Large intestine (tissue), 3 donors: Measurements from ENCODE around the gene SMCO3. TPM values are rescaled to one million over a fixed set of nuclear protein-coding genes. Genes with fewer than 3 reads are reported as not detected.

ENCODE experiments used
- DNase-seq, 2 donors: peaks; one replicate each; pipeline versions ENCODE4 v3.0.0 to v3.0.0-alpha.2; 2013
- H3K27ac ChIP-seq: one replicate; pipeline ENCODE4 v1.5.1; 2013; ENCODE audit warnings: low read length
- H3K27me3 ChIP-seq: 2 replicates; pipeline ENCODE4 v1.6.1; 2013; ENCODE audit warnings: low read length; ENCODE audit not compliant: control insufficient read depth, insufficient read depth
- H3K36me3 ChIP-seq: 2 replicates; pipeline ENCODE4 v1.6.1; 2013; ENCODE audit warnings: low read length; ENCODE audit not compliant: control insufficient read depth, insufficient read depth
- H3K4me1 ChIP-seq: one replicate; pipeline ENCODE4 v1.6.1; 2013; ENCODE audit warnings: low read length; ENCODE audit not compliant: control insufficient read depth, insufficient read depth
- H3K4me3 ChIP-seq: one replicate; pipeline ENCODE4 v1.5.1; 2013; ENCODE audit warnings: low read length
- H3K9me3 ChIP-seq: one replicate; pipeline ENCODE4 v1.6.1; 2013; ENCODE audit warnings: mild to moderate bottlenecking, low read depth, low read length, moderate library complexity; ENCODE audit not compliant: control insufficient read depth
- WGBS: methylation state at CpG from one replicate; pipeline ENCODE4 v1.1.5; 2013; ENCODE audit warnings: low lambda C conversion rate; ENCODE audit not compliant: insufficient coverage; 5-methylcytosine and 5-hydroxymethylcytosine counted together
- polyA plus RNA-seq: library from polyadenylated mRNA; unstranded; fragments of 120-200 nt; gene quantifications from one replicate; pipeline ENCODE4 v1.2.1, GENCODE V29; 2013

The SMCO3 gene
- polyA plus RNA-seq, 1 donor, result 0.30 TPM

- 20% methylated on average over 1 of the region's 3 CpGs for WGBS
- peak; percentile 29 to 57 for DNase-seq
- H3K9me3 ChIP-seq, result no peaks in the 10 kb centered on the region
- H3K4me1 ChIP-seq, result peaks cover 23% of the 10 kb centered on the region
- H3K4me3 ChIP-seq, result no peak overlapping the region
- no peak overlapping the region for H3K27ac ChIP-seq
- no peaks in the 10 kb centered on the region for H3K27me3 ChIP-seq
- H3K36me3 ChIP-seq, result no peaks in the 10 kb centered on the region
Observed at GRCh38 chr12:14845350-14845750, 31.4 kb upstream of the SMCO3 start.

GRCh38 chr12:14844401-14844800, 30.4 kb upstream of the SMCO3 start:
- Histone ChIP-seq H3K27me3 (no peaks in the 10 kb centered on the region), H3K4me1 (peaks cover 24% of the 10 kb centered on the region), H3K27ac (no peak overlapping the region), H3K9me3 (no peaks in the 10 kb centered on the region), H3K36me3 (no peaks in the 10 kb centered on the region), H3K4me3 (no peak overlapping the region)
- DNase-seq, result no peak

- Histone ChIP-seq H3K9me3 (peaks cover 4% of the 10 kb centered on the region), H3K4me1 (peaks cover 24% of the 10 kb centered on the region), H3K36me3 (no peaks in the 10 kb centered on the region), H3K27me3 (no peaks in the 10 kb centered on the region), H3K27ac (peak within 1 kb of the TSS; percentile 77), H3K4me3 (peak within 1 kb of the TSS; percentile 25)
- no CpG with 5 or more reads among the region's 10 CpGs for WGBS
- peak; percentile 53 to 69 for DNase-seq
Observed at GRCh38 chr12:14843425-14843887, 29.5 kb upstream of the SMCO3 start, which contains the start of gene ART4. Gene ART4 (minus strand): TSS chr12:14843526. CDS start chr12:14843113, 413 bp downstream.

GRCh38 chr12:14842315-14842714, 28.3 kb upstream of the SMCO3 start:
- DNase-seq, result peak in 1 of 2 donors; percentile 39
- Histone ChIP-seq H3K27ac (peak overlapping the region; percentile 77), H3K9me3 (peaks cover 4% of the 10 kb centered on the region), H3K4me3 (peak overlapping the region; percentile 25), H3K4me1 (peaks cover 24% of the 10 kb centered on the region), H3K27me3 (no peaks in the 10 kb centered on the region), H3K36me3 (no peaks in the 10 kb centered on the region)
- 29% methylated on average over 3 of the region's 3 CpGs for WGBS

GRCh38 chr12:14841761-14842160, 27.8 kb upstream of the SMCO3 start:
- Histone ChIP-seq H3K4me3 (peak overlapping the region; percentile 25), H3K4me1 (peaks cover 24% of the 10 kb centered on the region), H3K9me3 (peaks cover 4% of the 10 kb centered on the region), H3K27ac (peak overlapping the region; percentile 77), H3K36me3 (no peaks in the 10 kb centered on the region), H3K27me3 (no peaks in the 10 kb centered on the region)
- peak; percentile 16 to 43 for DNase-seq
- WGBS, result no CpG with 5 or more reads among the region's 3 CpGs

- H3K4me1 ChIP-seq, result peaks cover 20% of the 10 kb centered on the region
- H3K4me3 ChIP-seq, result no peak overlapping the region
- no peak overlapping the region for H3K27ac ChIP-seq
- no CpG with 5 or more reads among the region's 4 CpGs for WGBS
- DNase-seq, result no peak
- H3K9me3 ChIP-seq, result peaks cover 4% of the 10 kb centered on the region
- no peaks in the 10 kb centered on the region for H3K27me3 ChIP-seq
- H3K36me3 ChIP-seq, result no peaks in the 10 kb centered on the region
Observed at GRCh38 chr12:14840616-14841015, 26.6 kb upstream of the SMCO3 start.

- H3K4me1 ChIP-seq, result peaks cover 20% of the 10 kb centered on the region
- no peaks in the 10 kb centered on the region for H3K36me3 ChIP-seq
- no peak overlapping the region for H3K27ac ChIP-seq
- no peaks in the 10 kb centered on the region for H3K27me3 ChIP-seq
- peaks cover 4% of the 10 kb centered on the region for H3K9me3 ChIP-seq
- DNase-seq, result no peak
- WGBS, result no CpG with 5 or more reads among the region's 1 CpG
- H3K4me3 ChIP-seq, result no peak overlapping the region
Observed at GRCh38 chr12:14839262-14839661, 25.3 kb upstream of the SMCO3 start.

GRCh38 chr12:14836336-14837210, 22.6 kb upstream of the SMCO3 start:
- no peaks in the 10 kb centered on the region for H3K36me3 ChIP-seq
- peaks cover 7% of the 10 kb centered on the region for H3K4me1 ChIP-seq
- WGBS, result 73% methylated on average over 3 of the region's 7 CpGs
- H3K4me3 ChIP-seq, result no peak overlapping the region
- DNase-seq, result peak; percentile 35 to 44
- H3K9me3 ChIP-seq, result peaks cover 4% of the 10 kb centered on the region
- no peaks in the 10 kb centered on the region for H3K27me3 ChIP-seq
- peak overlapping the region; percentile 35 for H3K27ac ChIP-seq

- Histone ChIP-seq H3K27ac (no peak overlapping the region), H3K4me1 (no peaks in the 10 kb centered on the region), H3K9me3 (peaks cover 4% of the 10 kb centered on the region), H3K4me3 (no peak overlapping the region), H3K36me3 (no peaks in the 10 kb centered on the region), H3K27me3 (no peaks in the 10 kb centered on the region)
- DNase-seq, result no peak
Observed at GRCh38 chr12:14834509-14834908, 20.5 kb upstream of the SMCO3 start.

- 40% methylated on average over 1 of the region's 1 CpG for WGBS
- no peak overlapping the region for H3K27ac ChIP-seq
Observed at GRCh38 chr12:14833952-14834351, 20.0 kb upstream of the SMCO3 start.

GRCh38 chr12:14833336-14833735, 19.4 kb upstream of the SMCO3 start:
- Histone ChIP-seq H3K9me3 (no peaks in the 10 kb centered on the region), H3K36me3 (no peaks in the 10 kb centered on the region), H3K4me3 (no peak overlapping the region), H3K4me1 (no peaks in the 10 kb centered on the region), H3K27ac (no peak overlapping the region), H3K27me3 (no peaks in the 10 kb centered on the region)
- no CpG with 5 or more reads among the region's 3 CpGs for WGBS
- no peak for DNase-seq

More at GRCh38 chr12:14833952-14834351, 20.0 kb upstream of the SMCO3 start:
- no peak for DNase-seq
- H3K9me3 ChIP-seq, result peaks cover under 1% of the 10 kb centered on the region
- H3K36me3 ChIP-seq, result no peaks in the 10 kb centered on the region
- no peaks in the 10 kb centered on the region for H3K4me1 ChIP-seq
- H3K27me3 ChIP-seq, result no peaks in the 10 kb centered on the region
- H3K4me3 ChIP-seq, result no peak overlapping the region
